ENCODE results near the gene LRRK1.

DNA sequence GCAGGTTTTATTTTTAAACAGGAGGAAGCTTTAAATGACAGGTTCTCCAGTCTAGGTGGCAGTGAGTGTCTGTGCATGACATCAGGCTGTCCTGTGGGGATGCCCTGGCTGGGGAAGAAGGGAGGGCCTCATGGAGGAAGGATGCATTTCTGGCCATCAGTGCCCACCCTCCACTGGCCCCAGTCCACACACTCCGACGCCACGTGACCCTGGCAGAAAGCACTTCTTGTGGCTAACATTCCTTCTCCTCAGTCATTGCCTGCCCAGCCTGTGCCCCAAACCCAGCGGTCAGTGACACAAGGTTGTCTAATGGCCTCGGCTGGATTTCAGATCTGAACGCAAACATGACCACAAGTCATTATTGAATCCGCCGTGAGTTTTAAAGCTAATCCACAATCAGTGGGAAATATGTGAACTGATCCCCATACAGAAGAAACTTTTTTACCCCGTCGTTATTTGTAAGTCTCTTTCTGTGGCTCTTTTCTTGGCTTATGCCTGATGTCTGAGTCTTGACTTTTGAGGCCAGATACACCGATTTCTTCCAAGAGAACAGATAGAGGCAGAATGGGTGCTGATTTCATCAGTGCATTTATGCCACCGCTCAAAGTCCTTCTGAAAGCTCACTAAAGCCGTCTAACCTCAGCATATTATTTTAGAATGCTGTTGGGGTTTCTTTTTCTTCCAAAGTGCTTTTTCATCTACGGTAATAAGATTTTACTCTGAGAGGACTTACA is 17.3 kb upstream of the LRRK1 start:
- TF ChIP-seq, protein P1, sequence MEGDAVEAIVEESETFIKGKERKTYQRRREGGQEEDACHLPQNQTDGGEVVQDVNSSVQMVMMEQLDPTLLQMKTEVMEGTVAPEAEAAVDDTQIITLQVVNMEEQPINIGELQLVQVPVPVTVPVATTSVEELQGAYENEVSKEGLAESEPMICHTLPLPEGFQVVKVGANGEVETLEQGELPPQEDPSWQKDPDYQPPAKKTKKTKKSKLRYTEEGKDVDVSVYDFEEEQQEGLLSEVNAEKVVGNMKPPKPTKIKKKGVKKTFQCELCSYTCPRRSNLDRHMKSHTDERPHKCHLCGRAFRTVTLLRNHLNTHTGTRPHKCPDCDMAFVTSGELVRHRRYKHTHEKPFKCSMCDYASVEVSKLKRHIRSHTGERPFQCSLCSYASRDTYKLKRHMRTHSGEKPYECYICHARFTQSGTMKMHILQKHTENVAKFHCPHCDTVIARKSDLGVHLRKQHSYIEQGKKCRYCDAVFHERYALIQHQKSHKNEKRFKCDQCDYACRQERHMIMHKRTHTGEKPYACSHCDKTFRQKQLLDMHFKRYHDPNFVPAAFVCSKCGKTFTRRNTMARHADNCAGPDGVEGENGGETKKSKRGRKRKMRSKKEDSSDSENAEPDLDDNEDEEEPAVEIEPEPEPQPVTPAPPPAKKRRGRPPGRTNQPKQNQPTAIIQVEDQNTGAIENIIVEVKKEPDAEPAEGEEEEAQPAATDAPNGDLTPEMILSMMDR (IDR thresholded peaks at IDR 0.05), result no peak
- no peak for TF ChIP-seq NR3C1 (IDR thresholded peaks at IDR 0.05)
- no peak for TF ChIP-seq POLR2A (IDR thresholded peaks at IDR 0.05; ENCODE audit: low read length)
- TF ChIP-seq CBX2 (IDR thresholded peaks at IDR 0.05; ENCODE audit: borderline replicate concordance, low read depth), result no peak
- TF ChIP-seq ESRRA (IDR thresholded peaks at IDR 0.05; ENCODE audit: borderline replicate concordance, low read length), result no peak
- TF ChIP-seq, protein P2, sequence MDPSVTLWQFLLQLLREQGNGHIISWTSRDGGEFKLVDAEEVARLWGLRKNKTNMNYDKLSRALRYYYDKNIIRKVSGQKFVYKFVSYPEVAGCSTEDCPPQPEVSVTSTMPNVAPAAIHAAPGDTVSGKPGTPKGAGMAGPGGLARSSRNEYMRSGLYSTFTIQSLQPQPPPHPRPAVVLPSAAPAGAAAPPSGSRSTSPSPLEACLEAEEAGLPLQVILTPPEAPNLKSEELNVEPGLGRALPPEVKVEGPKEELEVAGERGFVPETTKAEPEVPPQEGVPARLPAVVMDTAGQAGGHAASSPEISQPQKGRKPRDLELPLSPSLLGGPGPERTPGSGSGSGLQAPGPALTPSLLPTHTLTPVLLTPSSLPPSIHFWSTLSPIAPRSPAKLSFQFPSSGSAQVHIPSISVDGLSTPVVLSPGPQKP (IDR thresholded peaks at IDR 0.05; ENCODE audit: low read depth, low read length), result no peak
- no peak for TF ChIP-seq EP300 (IDR thresholded peaks at IDR 0.05)
- TF ChIP-seq RAD21 (conservative IDR thresholded peaks at IDR 0.05 in 1 of 2, IDR thresholded peaks at IDR 0.05 in 1 of 2), result no peak
- no peak for TF ChIP-seq PHF8 (IDR thresholded peaks at IDR 0.05; ENCODE audit: borderline replicate concordance, low read depth)
- TF ChIP-seq POLR2AphosphoS2 (conservative IDR thresholded peaks at IDR 0.05; ENCODE audit: low read length), result no peak
- no peak for TF ChIP-seq GATA3 (IDR thresholded peaks at IDR 0.05; ENCODE audit: borderline replicate concordance)
- TF ChIP-seq ZSCAN20 (CRISPR knock-in tag; IDR thresholded peaks at IDR 0.05), result no peak
- no peak for TF ChIP-seq NPAS2 (CRISPR knock-in tag; IDR thresholded peaks at IDR 0.05; ENCODE audit: borderline replicate concordance)
- no peak for TF ChIP-seq MAZ (IDR thresholded peaks at IDR 0.05; ENCODE audit: borderline replicate concordance, low read depth, low read length)

Measured in A549 (cell line).